Hematopoietic multipotent progenitor cell (in vitro differentiated cells): ENCODE results near the gene DMD. TPM values are rescaled to one million over a fixed set of nuclear protein-coding genes. Genes with fewer than 3 reads are reported as not detected.
"Not testable (repeated sequence)": the region's sequence is repeated elsewhere in the genome, so short reads cannot be mapped to it uniquely, and the experiment has no call there.

ENCODE experiments used
- DNase-seq, 3 donors: peaks; one replicate each; pipeline ENCODE4 v3.0.0-alpha.2; 2011 to 2015; ENCODE audit warnings: low read depth in 2 of 3, low spot score in 2 of 3
- total RNA-seq: library from RNA; depleted of rRNA; stranded (reverse); fragments of >200 nt; gene quantifications from one replicate; pipeline ENCODE4 v1.2.3, GENCODE V29; 2012

DMD gene
- total RNA-seq, 1 donor = 0.54 TPM

- no peak for DNase-seq
Observed at GRCh38 chrX:32118832-32119231, 1092.5 kb downstream of the DMD start.

- DNase-seq = no peak
Observed at GRCh38 chrX:32116047-32116446, 1095.3 kb downstream of the DMD start.

GRCh38 chrX:32087663-32088062, 1123.7 kb downstream of the DMD start:
- no peak for DNase-seq

- no peak for DNase-seq
Observed at GRCh38 chrX:32084757-32085156, 1126.6 kb downstream of the DMD start.

GRCh38 chrX:32048285-32048684, 1163.1 kb downstream of the DMD start:
- DNase-seq = no peak

- DNase-seq = no peak
Observed at GRCh38 chrX:32045149-32045548, 1166.2 kb downstream of the DMD start.

- DNase-seq = no peak
Observed at GRCh38 chrX:32041181-32041580, 1170.2 kb downstream of the DMD start.

GRCh38 chrX:32026772-32027171, 1184.6 kb downstream of the DMD start:
- DNase-seq = no peak

- DNase-seq = no peak
Observed at GRCh38 chrX:32024072-32024471, 1187.3 kb downstream of the DMD start.

- no peak for DNase-seq
Observed at GRCh38 chrX:32016195-32016594, 1195.2 kb downstream of the DMD start.

- DNase-seq = no peak
Observed at GRCh38 chrX:32010948-32011347, 1200.4 kb downstream of the DMD start.

- DNase-seq = no peak
Observed at GRCh38 chrX:32010212-32010611, 1201.1 kb downstream of the DMD start.

- DNase-seq = no peak
Observed at GRCh38 chrX:31993637-31994036, 1217.7 kb downstream of the DMD start.

- DNase-seq = no peak
Observed at GRCh38 chrX:31988975-31989374, 1222.4 kb downstream of the DMD start.

- no peak for DNase-seq
Observed at GRCh38 chrX:31981546-31982062, 1229.7 kb downstream of the DMD start.

- no peak for DNase-seq
Observed at GRCh38 chrX:31969714-31970113, 1241.6 kb downstream of the DMD start.

- DNase-seq = no peak
Observed at GRCh38 chrX:31962256-31962655, 1249.1 kb downstream of the DMD start.

GRCh38 chrX:31934842-31935370, 1276.4 kb downstream of the DMD start:
- DNase-seq = no peak

GRCh38 chrX:31934015-31934414, 1277.3 kb downstream of the DMD start:
- no peak for DNase-seq

- DNase-seq = no peak
Observed at GRCh38 chrX:31932769-31933168, 1278.6 kb downstream of the DMD start.

GRCh38 chrX:31932320-31932719, 1279.0 kb downstream of the DMD start:
- DNase-seq = not testable (repeated sequence)

GRCh38 chrX:31931225-31931624, 1280.1 kb downstream of the DMD start:
- DNase-seq = no peak

GRCh38 chrX:31929366-31929765, 1282.0 kb downstream of the DMD start:
- no peak for DNase-seq
